ENCODE measurements around the gene ZNF224. TPM values are rescaled to one million over a fixed set of nuclear protein-coding genes. Genes with fewer than 3 reads are reported as not detected.

The ZNF224 gene
- total RNA-seq, 2 donors from 2014 or later = 33.7 to 34.9 TPM

GRCh38 chr19:44156475-44156874, 62.3 kb downstream of the ZNF224 start:
- H3K4me3 ChIP-seq = no peak overlapping the region
- ATAC-seq (ENCODE audit: insufficient number of reproducible peaks, low FRiP score, low read depth) (no peak), DNase-seq (ENCODE audit: low spot score) (no peak)
- peaks cover 79% of the 10 kb centered on the region for H3K9me3 ChIP-seq
- H3K4me1 ChIP-seq (ENCODE audit: control insufficient read depth in 1 of 2, low read depth in 2 of 2) = no peaks in the 10 kb centered on the region
- H3K27ac ChIP-seq = no peak overlapping the region
- TF ChIP-seq CTCF (IDR thresholded peaks at IDR 0.05) = no peak
- no peaks in the 10 kb centered on the region for H3K27me3 ChIP-seq (replicated peaks; ENCODE audit: insufficient read depth)
- peaks cover 47% of the 10 kb centered on the region for H3K36me3 ChIP-seq

Other genes starting within 250 kb of the ZNF224 start
- 1 to 10 TPM in 1 of 2 donors, not detected in 1; 2.7 TPM for gene ZNF404, start 210.4 kb upstream of the ZNF224 start, total RNA-seq
- gene ZNF45, start 159.1 kb upstream of the ZNF224 start, total RNA-seq = 10 to 100 TPM in 1 of 2 donors, 1 to 10 TPM in 1; 8.1 to 16.9 TPM
- 10 to 100 TPM in 1 of 2 donors, 1 to 10 TPM in 1; 5.8 to 11.9 TPM for gene ZNF221, start 143.1 kb upstream of the ZNF224 start, total RNA-seq
- gene ZNF155, start 110.2 kb upstream of the ZNF224 start, total RNA-seq = 10 to 100 TPM in 1 of 2 donors, 1 to 10 TPM in 1; 2.0 to 15.2 TPM
- 1 to 10 TPM; 7.3 to 7.9 TPM for gene ZNF230, start 91.4 kb upstream of the ZNF224 start, total RNA-seq
- gene ZNF222, start 69.0 kb upstream of the ZNF224 start, total RNA-seq = 1 to 10 TPM; 1.8 to 4.7 TPM
- gene ZNF223, start 42.3 kb upstream of the ZNF224 start, total RNA-seq = 1 to 10 TPM; 2.0 to 6.6 TPM
- gene ZNF284, start 22.2 kb upstream of the ZNF224 start, total RNA-seq = 1 to 10 TPM; 2.0 to 2.1 TPM
- 1 to 10 TPM; 2.2 to 8.3 TPM for gene ZNF225, start 19.0 kb downstream of the ZNF224 start, total RNA-seq
- gene ZNF234, start 47.2 kb downstream of the ZNF224 start, total RNA-seq = 1 to 10 TPM; 6.4 to 8.7 TPM
- gene ZNF226, start 70.7 kb downstream of the ZNF224 start, total RNA-seq = 10 to 100 TPM in 1 of 2 donors, 1 to 10 TPM in 1; 9.7 to 14.6 TPM
- gene ZNF227, start 118.2 kb downstream of the ZNF224 start, total RNA-seq = 10 to 100 TPM; 13.9 to 17.8 TPM
- under 1 TPM; 0.21 to 0.81 TPM for gene ZNF233, start 165.5 kb downstream of the ZNF224 start, total RNA-seq
- gene ZNF235, start 210.7 kb downstream of the ZNF224 start, total RNA-seq = 10 to 100 TPM in 1 of 2 donors, 1 to 10 TPM in 1; 6.9 to 12.6 TPM

All from thoracic aorta (tissue), 2 donors.